ENCODE measurements around the gene DGKD.

DNA sequence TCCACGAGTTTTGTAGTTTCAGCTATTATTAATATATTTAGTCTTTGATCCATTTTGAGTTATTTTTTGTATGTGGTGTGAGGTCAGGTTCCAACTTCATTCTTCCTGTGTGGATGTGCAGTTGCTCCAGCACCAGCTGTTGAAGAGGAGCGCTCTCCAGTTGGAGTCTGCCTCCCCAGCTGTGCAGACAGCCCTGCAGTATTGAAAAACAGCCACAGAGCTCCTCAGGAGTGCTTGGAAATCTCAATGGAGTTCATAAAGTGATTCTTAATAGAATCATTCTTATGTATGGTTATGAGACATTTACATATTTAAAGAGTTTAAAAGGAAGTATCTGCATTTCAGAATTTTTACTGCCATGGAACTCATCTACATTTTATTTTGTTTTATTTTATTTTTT is 17.3 kb downstream of the DGKD start:
- TF ChIP-seq EZH2phosphoT487 (IDR thresholded peaks at IDR 0.05; ENCODE audit: insufficient read depth, low read depth) (no peak), EZH2 (IDR thresholded peaks at IDR 0.05; ENCODE audit: insufficient read depth, poor library complexity, severe bottlenecking) (no peak)

Measured in GM23248 (cell line).